NCI-H446 (cell line): ENCODE measurements around the gene CNTFR.
A peak's percentile ranks its signal among the peaks of the same experiment; 100 is the strongest.
"Not testable (repeated sequence)": the region's sequence is repeated elsewhere in the genome, so short reads cannot be mapped to it uniquely, and the experiment has no call there.

Source experiments
- DNase-seq, 2 experiments: peaks; one replicate each; lab custom pipeline; 2025; lab: John Stamatoyannopoulos, UW

CNTFR gene

GRCh38 chr9:34555002-34555348, 34.5 kb downstream of the CNTFR start:
- no peak for DNase-seq

GRCh38 chr9:34554211-34555001, 35.1 kb downstream of the CNTFR start:
- DNase-seq = peak in 1 of 2 experiments; percentile 23

DNA sequence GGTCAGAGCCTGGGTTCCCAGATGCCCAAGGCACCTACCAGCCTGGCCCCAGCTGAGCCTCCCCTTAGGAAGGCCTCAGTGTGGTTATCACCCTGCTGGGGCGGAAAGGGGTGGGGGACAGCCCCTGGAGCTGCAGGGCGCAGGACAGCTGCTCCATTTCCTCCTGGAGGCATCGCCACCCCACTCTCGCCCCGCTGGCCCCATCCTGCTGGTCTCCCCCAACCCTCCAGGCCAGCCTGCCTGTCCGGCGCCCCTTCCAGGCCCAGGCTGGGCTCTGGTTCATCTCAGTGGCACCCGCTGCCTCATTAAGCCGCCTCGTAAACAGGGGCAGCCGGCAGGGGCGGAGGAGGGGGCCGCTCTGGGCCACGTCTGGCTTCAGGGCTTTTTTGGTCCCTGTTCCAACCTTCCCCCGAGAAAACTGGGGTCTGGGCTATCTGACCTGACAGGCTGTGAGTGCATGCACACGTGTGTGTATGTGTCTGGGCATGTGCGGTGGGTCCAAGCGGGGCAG, 36.0 kb downstream of the CNTFR start:
- DNase-seq = no peak

- no peak for DNase-seq
These were observed 36.5 kb downstream of the CNTFR start for GRCh38 chr9:34552986-34553385.

DNA sequence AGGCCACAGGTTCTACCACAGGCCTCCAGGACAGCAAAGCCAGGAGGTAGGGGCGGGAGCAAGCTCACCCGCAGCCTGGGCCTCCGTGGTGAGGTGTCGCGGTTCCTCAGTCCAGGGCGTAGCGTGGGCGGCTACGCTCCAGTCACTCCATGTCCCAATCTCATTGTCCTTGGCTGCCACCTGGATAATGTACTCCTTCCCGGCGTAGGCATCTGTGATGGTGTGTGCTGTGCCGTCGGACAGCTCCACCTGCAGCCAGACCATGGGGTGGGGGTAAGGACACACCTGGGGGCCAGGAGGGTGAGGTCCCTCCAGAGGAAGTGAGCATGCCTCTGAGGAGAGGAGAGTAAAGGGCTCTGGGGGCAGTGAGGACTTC, 36.9 kb downstream of the CNTFR start:
- no peak for DNase-seq

DNA sequence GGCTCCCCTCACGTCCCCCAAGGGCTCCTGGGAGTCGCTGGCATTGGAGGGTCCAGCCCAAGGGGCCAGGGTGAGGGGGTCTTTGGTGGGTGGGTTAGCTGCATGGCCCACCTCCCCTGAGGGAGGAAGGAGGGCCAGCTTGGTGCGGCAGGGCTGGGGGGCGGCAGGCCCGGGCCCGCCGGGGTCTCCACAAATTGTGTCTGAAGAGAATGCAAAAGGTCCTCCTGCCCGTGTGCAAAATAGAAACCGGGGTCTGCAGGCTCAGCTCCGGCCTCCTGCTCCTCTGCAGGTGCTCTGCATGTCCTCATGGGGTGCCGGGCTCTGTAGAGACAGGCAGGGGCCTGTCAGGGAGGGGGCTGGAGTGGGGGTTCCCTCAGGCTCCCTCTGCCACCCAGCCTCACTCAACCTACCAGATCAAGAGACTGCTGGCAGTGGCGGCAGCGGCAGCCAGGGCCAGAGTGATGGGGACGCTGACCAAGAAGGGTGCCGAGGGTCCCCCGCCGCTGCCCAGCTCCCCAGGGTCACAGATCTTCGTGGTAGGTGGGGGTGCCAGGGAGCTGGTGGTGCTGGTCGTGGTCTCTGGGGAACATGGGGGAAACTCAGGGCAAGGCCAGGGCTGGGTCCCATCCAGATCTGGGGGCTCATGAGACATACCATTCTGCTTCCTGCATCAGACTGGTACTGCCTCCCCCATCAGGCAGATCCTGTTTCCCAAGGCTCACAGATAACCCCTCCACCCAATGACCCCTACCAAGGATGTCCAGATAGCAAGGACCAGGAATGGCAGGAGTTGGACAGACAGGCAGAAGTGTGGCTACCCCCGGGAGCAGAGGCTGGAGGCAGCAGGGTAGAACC, 37.5 kb downstream of the CNTFR start:
- DNase-seq = no peak

- DNase-seq = no peak
These were observed 38.7 kb downstream of the CNTFR start for GRCh38 chr9:34550681-34551270.

DNA sequence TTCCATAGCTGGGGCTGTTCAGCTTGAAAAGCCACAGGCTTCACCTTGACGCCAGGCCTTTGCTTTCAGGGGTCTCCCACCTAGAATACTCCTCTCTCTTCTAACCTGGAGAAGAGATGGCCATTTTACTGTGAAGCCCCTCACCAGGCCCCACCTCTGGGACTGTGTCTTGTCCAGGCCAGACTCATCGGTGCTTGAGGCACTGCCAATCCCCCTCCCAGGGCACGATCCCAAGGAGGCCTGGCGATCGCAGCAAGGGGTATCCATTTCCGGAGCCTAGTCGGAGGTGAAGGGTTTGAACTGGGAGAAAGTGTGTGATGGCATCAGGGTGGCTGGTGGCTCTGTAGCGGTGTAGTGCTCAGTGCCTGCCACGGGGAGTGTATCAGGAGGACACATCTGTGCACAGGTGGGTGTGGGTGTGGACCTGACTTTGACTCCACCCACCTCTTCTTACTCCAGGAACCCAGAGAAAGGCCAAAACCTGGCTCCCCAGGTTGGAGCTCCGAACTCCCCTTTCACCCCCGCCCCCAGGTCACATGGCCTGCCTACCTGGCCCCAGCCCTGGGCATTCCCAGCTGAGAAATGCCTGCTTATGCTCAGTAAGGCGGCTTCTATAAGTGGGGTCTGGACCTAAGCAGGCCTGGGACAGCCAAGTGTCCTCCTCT, 39.4 kb downstream of the CNTFR start:
- no peak for DNase-seq

DNA sequence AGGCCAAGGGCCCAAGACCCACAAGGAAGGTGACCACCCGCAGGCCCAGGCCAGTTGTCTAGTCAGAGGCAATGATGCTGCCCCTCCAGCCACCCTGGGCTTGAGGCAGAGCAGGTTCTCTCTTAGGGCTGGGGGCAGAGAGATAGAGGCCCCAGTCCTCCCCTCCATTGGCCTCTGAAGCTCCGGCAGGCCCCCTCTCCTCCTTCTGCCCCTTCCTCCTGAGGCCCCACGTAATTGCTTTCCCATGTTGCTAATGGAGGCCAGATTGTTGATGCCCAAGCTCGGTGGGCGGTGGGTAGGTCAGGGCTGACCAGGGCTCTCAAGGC, 40.2 kb downstream of the CNTFR start:
- DNase-seq = no peak

- peak; percentile 31 to 68 for DNase-seq
These were observed 41.4 kb downstream of the CNTFR start for GRCh38 chr9:34547960-34548611.

- DNase-seq = peak; percentile 68 to 83
These were observed 42.4 kb downstream of the CNTFR start for GRCh38 chr9:34546834-34547827.

DNA sequence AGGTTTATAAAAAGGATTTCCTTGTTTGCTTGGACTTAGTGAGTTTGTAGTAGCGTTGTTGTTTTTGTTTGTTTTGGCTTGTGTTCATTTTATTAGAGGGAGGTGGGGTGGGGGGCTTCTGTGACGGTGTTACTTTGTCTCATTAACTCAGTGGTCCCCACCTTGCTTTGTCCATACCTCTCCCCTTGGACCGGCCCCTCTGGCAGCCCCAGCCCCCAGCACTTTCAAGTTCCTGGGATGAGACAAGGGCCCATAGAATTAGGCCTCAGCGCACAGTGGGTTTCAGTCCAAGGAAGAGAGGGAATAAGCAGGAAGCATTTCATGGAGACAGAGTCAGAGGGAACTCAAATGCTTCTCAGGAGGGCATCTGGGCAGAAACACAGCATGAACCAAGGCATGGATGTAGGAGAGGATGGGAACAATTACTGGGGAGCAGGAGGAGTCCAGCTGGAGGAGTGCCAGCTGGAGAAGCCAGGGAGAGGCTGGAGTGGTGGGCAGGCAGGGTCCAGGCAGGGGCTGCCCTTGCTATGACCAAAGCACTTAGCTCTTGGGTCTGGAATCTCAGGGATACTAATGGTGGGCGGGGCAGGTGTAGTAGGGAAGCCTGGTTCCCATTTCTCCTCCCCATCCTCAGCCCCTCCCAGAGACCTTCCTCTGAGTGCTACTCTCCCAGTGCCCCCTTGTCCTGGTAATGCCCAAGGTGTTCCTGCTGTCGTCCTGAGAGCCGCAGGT, 43.3 kb downstream of the CNTFR start:
- DNase-seq = no peak

- DNase-seq = no peak
These were observed 44.0 kb downstream of the CNTFR start for GRCh38 chr9:34545497-34545896.

GRCh38 chr9:34544035-34544434, 45.5 kb downstream of the CNTFR start:
- DNase-seq = no peak

DNA sequence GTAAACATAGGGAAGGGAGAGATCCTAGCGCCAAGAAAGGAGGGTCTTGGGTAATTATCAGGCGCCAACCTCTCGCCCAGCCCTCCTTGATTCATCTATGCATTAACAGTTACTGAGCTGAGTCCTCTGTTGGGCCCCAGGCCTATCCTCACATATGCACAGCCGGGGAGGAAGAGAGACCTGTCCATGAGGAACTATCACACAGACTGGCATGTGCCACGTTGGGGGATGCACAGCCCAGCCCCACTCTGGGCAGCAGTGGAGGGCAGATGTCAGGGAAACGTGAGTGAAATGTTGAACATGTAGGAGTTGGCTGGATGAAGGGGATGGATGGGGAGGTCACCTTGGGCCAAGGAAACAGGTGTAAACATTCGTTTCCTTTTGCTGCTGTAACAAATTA, 48.0 kb downstream of the CNTFR start:
- no peak for DNase-seq

- no peak for DNase-seq
These were observed 48.7 kb downstream of the CNTFR start for GRCh38 chr9:34540827-34541226.

- no peak for DNase-seq
These were observed 52.8 kb downstream of the CNTFR start for GRCh38 chr9:34536685-34537084.

DNA sequence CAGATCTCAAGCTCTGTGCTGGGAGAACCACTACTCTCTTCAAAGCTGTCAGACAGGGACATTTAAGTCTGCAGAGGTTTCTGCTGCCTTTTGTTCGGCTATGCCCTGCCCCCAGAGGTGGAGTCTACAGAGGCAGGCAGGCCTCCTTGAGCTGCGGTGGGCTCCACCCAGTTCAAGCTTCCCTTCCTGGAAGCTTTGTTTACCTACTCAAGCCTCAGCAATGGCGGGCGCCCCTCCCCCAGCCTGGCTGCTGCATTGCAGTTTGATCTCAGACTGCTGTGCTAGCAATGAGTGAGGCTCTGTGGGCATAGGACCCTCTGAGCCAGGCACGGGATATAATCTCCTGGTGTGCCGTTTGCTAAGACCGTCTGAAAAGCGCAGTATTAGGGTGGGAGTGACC, 57.5 kb downstream of the CNTFR start:
- not testable (repeated sequence) for DNase-seq

DNA sequence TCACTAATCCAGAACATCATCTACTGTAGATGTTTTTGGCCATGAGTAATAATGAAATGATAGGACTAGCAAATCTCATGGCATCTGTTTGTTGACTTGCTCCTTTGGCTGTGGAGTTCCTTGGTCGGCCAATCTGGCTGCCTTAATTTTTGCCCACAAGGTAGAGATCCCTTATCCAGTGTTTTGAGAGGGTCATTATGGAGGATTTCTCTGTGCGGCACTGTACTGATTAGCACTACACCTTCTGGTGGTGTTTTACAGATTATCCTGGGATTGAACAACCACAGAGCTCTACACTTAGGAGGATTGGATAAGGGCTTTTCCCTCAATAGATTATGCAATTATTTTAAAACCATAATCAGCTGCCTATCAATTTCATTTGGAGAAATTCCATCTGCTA, 63.5 kb downstream of the CNTFR start:
- no peak for DNase-seq

DNA sequence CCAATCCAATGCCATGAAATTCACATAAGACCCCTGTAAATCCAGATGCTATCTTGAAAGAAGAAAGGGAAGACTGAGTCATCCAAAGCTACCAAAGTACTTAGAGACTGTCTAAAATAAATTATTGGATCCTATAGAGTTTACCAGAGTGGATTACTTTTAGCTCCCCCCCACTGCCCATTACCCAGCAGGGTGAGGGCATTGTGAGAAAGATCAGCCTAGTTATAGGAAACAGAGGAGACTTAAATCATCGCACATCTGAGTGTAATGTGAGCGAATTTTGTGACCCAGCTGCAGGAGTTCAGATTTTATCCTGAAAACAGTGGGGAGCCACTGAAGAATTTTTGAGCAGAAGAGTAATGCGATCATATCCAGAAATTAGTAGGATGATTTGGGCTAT, 65.2 kb downstream of the CNTFR start:
- no peak for DNase-seq
